BLaER1 (cell line): ENCODE measurements around the gene NCKAP5L.
"Not testable (repeated sequence)": the region's sequence is repeated elsewhere in the genome, so short reads cannot be mapped to it uniquely, and the experiment has no call there.

Experiments used
- H3K27ac ChIP-seq: shearing (Covaris generic); formaldehyde crosslinking; 2 replicates; pipeline ENCODE4 v1.8.1; 2022
- H3K27me3 ChIP-seq: shearing (Covaris generic); formaldehyde crosslinking; 2 replicates; pipeline ENCODE4 v1.8.1; 2022
- H3K36me3 ChIP-seq: shearing (Covaris generic); formaldehyde crosslinking; 2 replicates; pipeline ENCODE4 v1.8.1; 2022
- H3K4me1 ChIP-seq: shearing (Covaris generic); formaldehyde crosslinking; 2 replicates; pipeline ENCODE4 v1.8.1; 2022
- H3K4me2 ChIP-seq: shearing (Covaris generic); formaldehyde crosslinking; 2 replicates; pipeline ENCODE4 v1.8.1; 2022
- H3K4me3 ChIP-seq: shearing (Covaris generic); formaldehyde crosslinking; 2 replicates; pipeline ENCODE4 v1.8.1; 2022
- H3K9ac ChIP-seq: shearing (Covaris generic); formaldehyde crosslinking; 2 replicates; pipeline ENCODE4 v1.8.1; 2022
- H3K9me3 ChIP-seq: shearing (Covaris generic); formaldehyde crosslinking; 2 replicates; pipeline ENCODE4 v1.8.1; 2022
- H4K20me1 ChIP-seq: shearing (Covaris generic); formaldehyde crosslinking; 2 replicates; pipeline ENCODE4 v1.8.1; 2022
- Cebpa-rat ChIP-seq: shearing (Covaris generic); IDR thresholded peaks from 2 replicates; pipeline ENCODE4 v1.8.1; 2022

Gene NCKAP5L

DNA sequence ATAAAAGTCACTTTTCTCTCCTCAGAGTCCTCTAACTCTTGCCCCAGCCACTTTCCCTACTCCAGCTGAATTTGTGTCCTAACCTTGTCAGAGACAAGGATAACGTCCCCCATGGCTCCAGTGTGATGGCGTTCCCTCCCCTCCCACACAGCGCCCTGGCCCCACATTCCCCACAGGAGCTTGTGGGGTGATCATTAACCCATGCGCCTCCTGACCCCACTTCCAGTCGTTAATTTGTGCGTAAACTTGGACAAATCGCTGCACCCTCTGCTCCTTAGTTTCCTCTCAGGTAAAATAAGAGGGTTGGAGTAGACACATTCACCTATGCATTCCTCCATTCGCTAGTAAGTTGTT lies 37.5 kb upstream of the NCKAP5L start:
- no peak overlapping the region for H3K9ac ChIP-seq
- no peaks in the 10 kb centered on the region for H3K36me3 ChIP-seq
- no peaks in the 10 kb centered on the region for H3K27me3 ChIP-seq
- H3K27ac ChIP-seq: no peak overlapping the region
- H4K20me1 ChIP-seq: no peaks in the 10 kb centered on the region
- no peak overlapping the region for H3K4me2 ChIP-seq
- H3K4me3 ChIP-seq: no peak overlapping the region
- no peaks in the 10 kb centered on the region for H3K9me3 ChIP-seq
- peaks cover 10% of the 10 kb centered on the region; the same call in 1 of the 2 replicates for H3K4me1 ChIP-seq
- TF ChIP-seq Cebpa-rat: no peak

DNA sequence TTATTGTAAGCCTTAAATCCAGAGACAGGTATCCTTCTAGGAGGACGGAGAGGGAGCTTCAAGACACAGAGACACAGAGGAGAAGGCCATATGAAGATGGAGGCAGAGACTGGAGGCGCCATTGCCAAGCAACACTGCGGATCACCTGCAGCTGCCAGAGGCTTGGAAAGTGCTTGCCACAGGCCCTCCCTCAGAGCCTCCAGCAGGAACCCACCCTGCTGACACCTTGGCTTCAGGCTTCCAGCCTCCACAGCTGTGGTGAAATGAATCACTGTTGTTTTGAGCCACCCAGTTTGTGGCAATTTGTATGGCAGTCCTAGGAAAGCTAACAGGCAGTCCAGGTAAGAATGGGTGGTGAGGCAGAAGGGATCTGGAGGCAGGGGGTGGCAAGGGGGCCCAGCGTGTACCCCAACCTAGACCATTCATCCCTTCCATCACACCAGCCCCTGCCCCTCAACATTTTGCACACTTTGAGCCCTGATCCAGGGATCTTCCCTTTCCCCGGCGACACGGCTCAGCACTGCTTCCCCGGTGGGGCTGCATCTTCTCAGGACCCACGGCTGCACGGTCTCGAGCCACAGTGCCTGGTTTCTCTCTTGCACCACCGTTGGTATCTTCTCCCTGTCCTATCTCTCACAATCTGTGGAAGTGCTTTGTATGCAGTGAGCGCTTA lies 37.0 kb upstream of the NCKAP5L start:
- Histone ChIP-seq H3K27ac (no peak overlapping the region), H3K27me3 (no peaks in the 10 kb centered on the region), H3K9ac (no peak overlapping the region), H3K4me2 (no peak overlapping the region), H3K36me3 (no peaks in the 10 kb centered on the region), H3K4me3 (no peak overlapping the region), H3K4me1 (peaks cover 10% of the 10 kb centered on the region; the same call in 1 of the 2 replicates), H3K9me3 (no peaks in the 10 kb centered on the region), H4K20me1 (no peaks in the 10 kb centered on the region)
- no peak for TF ChIP-seq Cebpa-rat

DNA sequence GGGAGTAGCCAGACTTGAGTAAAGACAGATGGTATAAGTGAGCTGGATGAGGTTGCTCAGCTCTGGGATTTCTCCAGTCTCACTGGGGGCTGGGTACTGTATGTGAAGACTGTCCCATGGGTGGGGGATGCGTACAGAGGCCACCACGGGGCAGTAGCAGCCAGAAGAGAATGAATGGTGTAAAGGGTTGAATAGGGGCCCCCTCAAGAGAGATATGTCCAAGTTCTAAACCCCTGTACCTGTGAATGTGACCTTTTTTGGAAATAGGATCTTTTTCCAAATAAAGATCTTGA lies 36.5 kb upstream of the NCKAP5L start:
- Histone ChIP-seq H3K4me1 (peaks cover 9% of the 10 kb centered on the region; the same call in 1 of the 2 replicates), H3K4me2 (no peak overlapping the region), H3K27ac (no peak overlapping the region), H3K9ac (no peak overlapping the region), H3K4me3 (no peak overlapping the region), H4K20me1 (no peaks in the 10 kb centered on the region), H3K9me3 (no peaks in the 10 kb centered on the region; the same call in 1 of the 2 replicates), H3K27me3 (no peaks in the 10 kb centered on the region), H3K36me3 (no peaks in the 10 kb centered on the region)
- no peak for TF ChIP-seq Cebpa-rat

DNA sequence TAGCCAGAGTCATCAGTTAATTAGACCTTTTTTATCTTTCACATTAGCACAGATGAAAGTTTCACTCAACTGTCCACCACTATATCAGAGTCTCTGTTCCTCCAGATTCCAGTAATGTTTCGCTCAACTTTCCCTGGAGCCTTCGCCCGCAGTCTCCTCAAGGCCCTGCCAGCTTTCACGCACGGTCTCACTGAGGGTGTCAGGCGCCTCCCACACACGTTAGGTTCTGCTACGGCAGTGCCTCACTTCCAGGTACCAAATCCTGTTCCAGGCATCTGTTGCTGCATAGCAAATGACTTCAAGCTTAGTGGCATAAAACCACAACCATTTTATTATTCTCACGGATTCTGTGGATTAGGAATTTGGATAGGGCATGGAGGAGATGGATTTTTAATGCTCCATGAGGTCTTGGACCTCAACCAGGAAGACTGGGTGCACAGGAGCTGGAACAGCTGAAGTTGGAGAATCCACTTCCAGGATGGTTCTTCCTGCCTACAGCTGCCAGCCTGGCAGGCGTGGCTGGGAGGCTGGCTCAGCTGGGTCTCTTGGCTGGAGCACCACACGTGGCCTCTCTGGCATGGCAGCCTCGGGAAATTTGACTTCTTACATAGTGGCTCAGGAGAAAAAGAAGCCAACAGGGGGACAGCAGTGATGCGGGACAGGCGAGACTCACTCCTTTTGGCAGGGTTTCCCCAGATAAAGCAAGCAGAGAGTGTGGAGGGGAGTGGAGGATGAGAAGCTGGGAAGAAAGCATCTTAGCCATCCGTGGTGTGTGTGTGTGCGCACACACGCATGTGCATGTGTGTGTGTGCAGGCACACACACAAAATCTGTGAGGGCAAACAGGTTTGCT lies 36.0 kb upstream of the NCKAP5L start:
- Histone ChIP-seq H3K27ac (no peak overlapping the region), H3K36me3 (no peaks in the 10 kb centered on the region), H4K20me1 (no peaks in the 10 kb centered on the region), H3K4me3 (no peak overlapping the region), H3K9me3 (no peaks in the 10 kb centered on the region; the same call in 1 of the 2 replicates), H3K4me1 (peaks cover 3% of the 10 kb centered on the region; the same call in 1 of the 2 replicates), H3K9ac (no peak overlapping the region), H3K27me3 (no peaks in the 10 kb centered on the region), H3K4me2 (no peak overlapping the region)
- TF ChIP-seq Cebpa-rat: no peak

DNA sequence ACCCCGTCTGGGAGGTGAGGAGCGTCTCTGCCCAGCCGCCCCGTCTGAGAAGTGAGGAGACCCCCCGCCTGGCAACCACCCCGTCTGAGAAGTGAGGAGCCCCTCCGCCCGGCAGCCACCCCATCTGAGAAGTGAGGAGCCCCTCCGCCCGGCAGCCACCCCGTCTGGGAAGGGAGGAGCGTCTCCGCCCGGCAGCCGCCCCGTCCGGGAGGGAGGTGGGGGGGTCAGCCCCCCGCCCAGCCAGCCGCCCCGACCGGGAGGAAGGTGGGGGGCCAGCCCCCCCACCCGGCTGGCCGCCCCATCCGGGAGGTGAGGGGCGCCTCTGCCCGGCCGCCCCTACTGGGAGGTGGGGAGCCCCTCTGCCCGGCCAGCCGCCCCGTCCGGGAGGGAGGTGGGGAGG lies 32.7 kb upstream of the NCKAP5L start:
- H3K4me2 ChIP-seq, H3K9me3 ChIP-seq, H3K36me3 ChIP-seq, H4K20me1 ChIP-seq, H3K27me3 ChIP-seq, H3K9ac ChIP-seq, H3K4me1 ChIP-seq, H3K27ac ChIP-seq, H3K4me3 ChIP-seq: not testable (repeated sequence)

DNA sequence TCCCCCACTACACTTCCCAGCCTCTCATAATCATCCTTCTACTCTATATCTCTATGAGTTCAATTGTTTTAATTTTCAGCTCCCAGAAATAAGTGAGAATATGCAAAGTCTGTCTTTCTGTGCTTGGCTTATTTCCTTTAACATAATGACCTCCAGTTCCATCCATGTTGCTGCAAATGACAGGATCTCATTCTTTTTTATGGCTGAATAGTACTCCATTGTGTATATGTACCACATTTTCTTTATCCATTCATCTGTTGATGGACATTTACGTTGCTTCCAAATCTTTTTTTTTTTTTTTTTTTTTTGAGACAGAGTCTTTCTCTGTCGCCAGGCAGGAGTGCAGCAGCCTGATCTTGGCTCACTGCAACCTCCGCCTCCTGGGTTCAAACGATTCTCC lies 27.7 kb upstream of the NCKAP5L start:
- not testable (repeated sequence) for H3K9ac ChIP-seq, H3K27me3 ChIP-seq, H3K36me3 ChIP-seq, H3K4me2 ChIP-seq, H3K27ac ChIP-seq, H4K20me1 ChIP-seq, H3K4me3 ChIP-seq, H3K9me3 ChIP-seq, H3K4me1 ChIP-seq

DNA sequence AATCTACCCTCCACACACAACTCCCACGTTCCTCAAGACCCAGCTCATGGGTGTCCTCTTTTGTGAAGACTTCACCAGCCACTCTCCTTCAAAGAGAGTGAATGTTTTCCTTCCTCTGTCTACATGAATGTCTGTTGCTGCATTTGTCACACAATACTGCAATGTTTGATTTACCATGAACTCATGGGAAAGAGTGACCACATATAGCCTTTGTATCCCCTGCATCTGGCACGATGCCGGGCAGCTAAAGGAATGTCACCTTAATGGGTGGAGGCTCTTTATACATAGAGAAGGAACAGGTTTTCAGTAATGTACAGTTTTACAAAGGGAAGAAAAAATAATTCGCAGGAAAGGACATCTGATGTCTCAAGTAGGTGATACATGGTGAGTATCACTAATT lies 26.8 kb upstream of the NCKAP5L start:
- no peak overlapping the region for H3K4me2 ChIP-seq
- H3K9me3 ChIP-seq: no peaks in the 10 kb centered on the region; the same call in 1 of the 2 replicates
- H3K36me3 ChIP-seq: no peaks in the 10 kb centered on the region
- no peaks in the 10 kb centered on the region for H3K27me3 ChIP-seq
- TF ChIP-seq Cebpa-rat: no peak
- H3K27ac ChIP-seq: no peak overlapping the region
- no peaks in the 10 kb centered on the region for H4K20me1 ChIP-seq
- H3K4me3 ChIP-seq: no peak overlapping the region
- no peaks in the 10 kb centered on the region for H3K4me1 ChIP-seq
- H3K9ac ChIP-seq: no peak overlapping the region

DNA sequence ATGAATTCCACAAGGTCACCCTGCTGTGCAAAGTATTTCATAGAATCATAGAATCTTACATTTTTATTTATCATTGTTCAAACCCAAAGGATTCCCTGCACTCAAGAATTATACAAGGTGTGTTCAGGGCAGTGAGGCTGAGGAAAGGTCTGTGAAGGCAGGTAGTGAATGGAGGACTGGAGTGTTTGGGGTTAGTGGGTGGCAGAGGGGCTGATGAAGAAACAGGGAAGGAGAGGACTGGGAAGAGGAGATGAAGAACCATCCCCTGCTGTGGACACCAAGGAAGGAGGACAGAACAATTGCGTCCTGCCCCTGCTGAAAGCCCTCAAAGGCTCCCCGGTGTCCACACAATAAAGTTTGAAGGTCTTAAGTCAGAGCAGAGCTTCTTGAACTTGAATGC lies 25.5 kb upstream of the NCKAP5L start:
- Histone ChIP-seq H4K20me1 (no peaks in the 10 kb centered on the region), H3K9me3 (no peaks in the 10 kb centered on the region)
- TF ChIP-seq Cebpa-rat: no peak

DNA sequence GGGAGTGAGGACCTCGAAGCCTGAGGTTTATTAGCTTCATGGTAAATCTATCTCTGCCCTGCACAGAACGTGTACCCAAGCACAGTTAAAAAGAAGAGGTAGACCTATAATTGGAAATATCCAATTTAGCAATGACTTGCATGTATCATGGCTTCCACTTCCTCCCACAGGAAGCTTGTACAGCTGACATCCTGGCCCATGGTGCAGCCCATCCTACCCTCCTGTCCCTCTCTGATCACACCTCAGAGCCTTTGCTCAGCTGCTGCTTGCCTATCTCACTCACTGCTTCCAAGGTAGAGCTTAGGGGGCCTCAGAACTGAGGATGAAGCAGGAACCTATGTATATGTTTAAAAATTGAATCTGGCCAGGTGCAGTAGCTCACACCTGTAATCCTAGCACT lies 18.9 kb upstream of the NCKAP5L start:
- no peaks in the 10 kb centered on the region for H3K36me3 ChIP-seq
- TF ChIP-seq Cebpa-rat: no peak
- H3K4me1 ChIP-seq: peaks cover 36% of the 10 kb centered on the region
- H4K20me1 ChIP-seq: no peaks in the 10 kb centered on the region
- no peaks in the 10 kb centered on the region for H3K27me3 ChIP-seq
- H3K27ac ChIP-seq: peak overlapping the region; percentile 23
- no peaks in the 10 kb centered on the region for H3K9me3 ChIP-seq
- no peak overlapping the region for H3K9ac ChIP-seq
- peak overlapping the region; percentile 1; the same call in 1 of the 2 replicates for H3K4me3 ChIP-seq
- H3K4me2 ChIP-seq: peak overlapping the region; percentile 70

More for the DNA sequence above, 25.5 kb upstream of the NCKAP5L start:
- Histone ChIP-seq H3K4me2 (no peak overlapping the region), H3K4me1 (no peaks in the 10 kb centered on the region), H3K27ac (no peak overlapping the region), H3K9ac (no peak overlapping the region), H3K36me3 (no peaks in the 10 kb centered on the region), H3K4me3 (no peak overlapping the region), H3K27me3 (no peaks in the 10 kb centered on the region)

DNA sequence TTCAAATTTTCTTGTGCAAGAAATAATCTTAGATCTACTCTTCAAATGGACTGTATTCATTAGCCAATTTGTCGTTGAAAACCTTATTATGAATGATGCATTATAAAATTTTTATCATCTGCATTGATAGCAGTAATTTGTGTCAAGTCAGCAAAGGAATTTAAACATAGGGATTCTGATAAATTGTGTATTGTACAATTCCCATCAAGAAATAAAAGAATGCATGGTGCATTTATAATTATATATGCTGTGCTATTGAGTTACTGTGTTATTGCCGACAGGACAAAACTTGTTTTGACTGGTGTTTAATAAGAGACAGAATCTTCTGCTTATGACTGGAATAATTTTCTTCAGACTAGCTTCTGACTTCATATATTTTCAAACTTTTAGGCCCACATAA lies 17.8 kb upstream of the NCKAP5L start:
- no peaks in the 10 kb centered on the region for H3K27me3 ChIP-seq
- peaks cover 45% of the 10 kb centered on the region for H3K4me1 ChIP-seq
- H3K9ac ChIP-seq: no peak overlapping the region
- H4K20me1 ChIP-seq: no peaks in the 10 kb centered on the region
- TF ChIP-seq Cebpa-rat: no peak
- no peak overlapping the region for H3K4me2 ChIP-seq
- no peak overlapping the region for H3K27ac ChIP-seq
- H3K36me3 ChIP-seq: no peaks in the 10 kb centered on the region
- no peak overlapping the region for H3K4me3 ChIP-seq
- H3K9me3 ChIP-seq: no peaks in the 10 kb centered on the region
